AG04450 (cell line): ENCODE results near the gene SRSF6. TPM values are rescaled to one million over a fixed set of nuclear protein-coding genes. Genes with fewer than 3 reads are reported as not detected.

ENCODE experiments used
- CTCF ChIA-PET: fragments of 300-600, 350-600 bp; formaldehyde crosslinking; extraction: SDS; loops from one replicate; lab custom pipeline; 2022; ENCODE audit warnings: antibody characterized with exemption, inconsistent platforms; lab: Charles Lee
- POLR2A ChIA-PET: fragments of 350-600 bp; formaldehyde crosslinking; extraction: SDS; loops from one replicate; lab custom pipeline; 2021; ENCODE audit warnings: antibody characterized with exemption, inconsistent platforms; lab: Yijun Ruan, JAX
- DNase-seq: peaks from one replicate; pipeline ENCODE4 v3.0.0-alpha.2; 2011; ENCODE audit warnings: low read depth, low spot score
- H3K27ac ChIP-seq: one replicate; pipeline ENCODE4 v1.5.1; 2012; ENCODE audit warnings: low read depth, low read length, control low read depth
- H3K27me3 ChIP-seq: one replicate; pipeline ENCODE4 v1.6.0; 2012; ENCODE audit warnings: low read length; ENCODE audit not compliant: control insufficient read depth, insufficient read depth
- H3K4me3 ChIP-seq: 2 replicates; pipeline ENCODE4 v1.5.1; 2011; ENCODE audit warnings: mild to moderate bottlenecking, low read depth, low read length, control low read depth
- H3K9me3 ChIP-seq: 2 replicates; pipeline ENCODE4 v1.5.1; 2012; ENCODE audit warnings: low read length; ENCODE audit not compliant: control insufficient read depth, insufficient read depth
- CTCF ChIP-seq: IDR thresholded peaks from 2 replicates; pipeline ENCODE4 v1.5.1; 2011; ENCODE audit warnings: low read depth, low read length, control low read depth, inconsistent platforms
- polyA plus RNA-seq: library from polyadenylated mRNA; depleted of rRNA; stranded (reverse); fragments of >200 nt; gene quantifications from 2 replicates; pipeline ENCODE4 v1.2.3, GENCODE V29; 2011; rRNA removed
- small RNA-seq: library from RNA; depleted of rRNA; stranded (forward); fragments of <200 nt; gene quantifications from one replicate; pipeline ENCODE3, GENCODE V24; 2012; ENCODE audit warnings: low read depth; ENCODE audit not compliant: insufficient read length

Gene SRSF6
- polyA plus RNA-seq, 1 experiment: 177 TPM

- Histone ChIP-seq H3K4me3 (no peak overlapping the region), H3K9me3 (peaks cover 11% of the 10 kb centered on the region; the same call in 1 of the 2 replicates), H3K27me3 (peaks cover 14% of the 10 kb centered on the region), H3K27ac (no peak overlapping the region)
- no peak for TF ChIP-seq CTCF
- ChIA-PET CTCF (no interaction called here), POLR2A (no interaction called here)
- DNase-seq: no peak
Measured at GRCh38 chr20:43511879-43512278, 54.2 kb downstream of the SRSF6 start.

DNA sequence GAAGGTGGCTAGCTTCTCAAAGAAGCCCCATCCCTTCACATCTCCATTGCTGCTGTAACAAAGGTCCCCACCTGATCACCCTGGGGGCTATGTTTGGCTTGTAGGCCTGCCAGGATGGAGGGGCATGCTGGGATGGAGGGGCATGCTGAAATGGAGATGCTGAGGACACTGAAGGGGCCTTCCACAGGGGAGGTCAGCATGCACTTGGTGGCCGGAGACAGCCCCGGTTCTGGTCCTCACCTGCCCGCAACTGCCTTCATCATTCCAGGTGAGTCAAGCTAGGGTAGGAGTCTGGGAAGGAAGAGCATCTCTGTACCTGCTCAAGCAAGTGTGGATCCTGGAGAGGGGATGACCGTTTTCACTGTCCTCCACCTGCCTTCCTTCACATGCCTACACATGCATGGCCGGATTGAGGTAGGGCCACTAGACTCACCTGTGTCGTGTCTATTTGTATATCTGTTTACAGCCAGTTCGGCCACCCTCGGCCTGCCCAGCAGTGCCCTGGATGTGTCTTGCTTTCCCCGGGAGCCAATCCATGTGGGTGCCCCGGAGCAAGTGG is 55.8 kb downstream of the SRSF6 start:
- Histone ChIP-seq H3K4me3 (peak overlapping the region; percentile 62), H3K27ac (no peak overlapping the region), H3K9me3 (peaks cover 8% of the 10 kb centered on the region; the same call in 1 of the 2 replicates), H3K27me3 (peaks cover 3% of the 10 kb centered on the region)
- TF ChIP-seq CTCF: no peak
- POLR2A ChIA-PET: interaction anchor here (0.6 to 3.0 kb wide), 3 partner anchors 47 to 224 kb away, joined by 6 to 31 read pairs (median 9); partner anchors contain the start of gene SRSF6
- no peak for DNase-seq
- CTCF ChIA-PET: no interaction called here

Small RNA genes lying within 50 kb of the gene (small RNA-seq; reads per million reads assigned to genes)
- gene RF00019 (not detected), gene RNU6-1251P (not detected)

Other genes starting within 250 kb of the SRSF6 start
- 3.0 and 3.3 TPM in 2 replicates for gene L3MBTL1, start 49.8 kb downstream of the SRSF6 start, polyA plus RNA-seq
- gene SGK2, start 101.1 kb downstream of the SRSF6 start, polyA plus RNA-seq: 0.12 and 0.16 TPM in 2 replicates
- gene IFT52, start 133.0 kb downstream of the SRSF6 start, polyA plus RNA-seq: 47.7 and 53.2 TPM in 2 replicates
- 1.7 and 2.5 TPM in 2 replicates for gene MYBL2, start 209.2 kb downstream of the SRSF6 start, polyA plus RNA-seq